Right lobe of liver (tissue), 6 donors: ENCODE results near the gene CYFIP2. TPM values are rescaled to one million over a fixed set of nuclear protein-coding genes. Genes with fewer than 3 reads are reported as not detected.

Experiments used
- ATAC-seq, 4 donors: fragments of 200-7000 bp; cut with Tn5 transposase; one replicate each; pipeline ENCODE4 v1.9.1; 2020; ENCODE audit warnings: mild to moderate bottlenecking in 4 of 4, moderate library complexity in 4 of 4
- DNase-seq, 3 donors: peaks; one replicate each; pipeline ENCODE4 v3.0.0-alpha.2; 2020
- H3K27ac ChIP-seq, 3 donors: fragments of 200-600 bp; one replicate each; pipeline ENCODE4 v1.8.0; 2022
- H3K27me3 ChIP-seq, 2 donors: fragments of 200-600 bp; one replicate each; pipeline ENCODE4 v1.8.0; 2022
- H3K36me3 ChIP-seq, 4 donors: fragments of 200-600 bp; sonication (generic) in 1 of 4; one replicate each; pipeline versions ENCODE4 v1.5.1 to v1.8.0; 2017 to 2022; ENCODE audit warnings: control low read depth in 1 of 4
- H3K4me1 ChIP-seq, 4 donors: fragments of 200-600 bp; sonication (generic) in 1 of 4; one replicate each; pipeline versions ENCODE4 v1.5.1 to v1.8.0; 2017 to 2022; ENCODE audit warnings: control low read depth in 1 of 4
- H3K4me3 ChIP-seq, 3 donors: fragments of 200-600 bp; one replicate each; pipeline ENCODE4 v1.8.0; 2022
- H3K9me3 ChIP-seq, 4 donors: fragments of 200-600 bp; sonication (generic) in 1 of 4; one replicate each; pipeline versions ENCODE4 v1.5.1 to v1.8.0; 2017 to 2022; ENCODE audit warnings: control low read depth in 1 of 4
- POLR2A ChIP-seq: fragments of 450-650 bp; IDR thresholded peaks from one replicate; pipeline ENCODE4 v1.6.1; 2017; ENCODE audit warnings: antibody characterized with exemption, mild to moderate bottlenecking
- WGBS: methylation state at CpG from one replicate; pipeline ENCODE4 v1.1.6; 2018; ENCODE audit warnings: low coverage, low lambda C conversion rate; ENCODE audit not compliant: insufficient coverage; ENCODE audit errors: missing lambda C conversion rate; 5-methylcytosine and 5-hydroxymethylcytosine counted together
- intact Hi-C, 2 donors: fragments of 100-400 bp; cut with DNase I; formaldehyde crosslinking; loops; one replicate each; pipeline versions ENCODE4 v1.11.2 to v1.14.1; 2022
- total RNA-seq, 6 experiments: library from RNA; depleted of rRNA in 2 of 6; stranded (reverse); fragments of >200 nt in 2 of 6; fragmentation: NEBNext Ultra II Directional in 3 of 6; extraction: Animal tissue kit (Norgen Biotek cat#: 25700) in 3 of 6; gene quantifications; one replicate each; pipeline versions ENCODE4 v1.1.0 to v1.2.4, GENCODE V29; 2016 to 2023
- TF ChIP-seq, protein P1 (sequence below), 4 donors: fragments of 200-600 bp in 3 of 4; fragments of 450-650 bp in 1 of 4; IDR thresholded peaks; one replicate each; pipeline versions ENCODE4 v1.5.1 to v1.8.0; 2016 to 2022; ENCODE audit warnings: antibody characterized with exemption in 4 of 4, mild to moderate bottlenecking in 2 of 4
- donor health status: DM: no; HTN: yes; CAD: no.
- donor health status: DM: no; HTN: no; CAD: no.
- donor health status: DM: no; HTN: no; CAD: no.
- donor health status: DM: no; HTN: yes; CAD: no.
- donor health status: DM: no; HTN: yes; CAD: no.

Gene CYFIP2
- total RNA-seq, 6 experiments from 2014 or later = 20.6 to 89.1 (median 49.6) TPM

DNA sequence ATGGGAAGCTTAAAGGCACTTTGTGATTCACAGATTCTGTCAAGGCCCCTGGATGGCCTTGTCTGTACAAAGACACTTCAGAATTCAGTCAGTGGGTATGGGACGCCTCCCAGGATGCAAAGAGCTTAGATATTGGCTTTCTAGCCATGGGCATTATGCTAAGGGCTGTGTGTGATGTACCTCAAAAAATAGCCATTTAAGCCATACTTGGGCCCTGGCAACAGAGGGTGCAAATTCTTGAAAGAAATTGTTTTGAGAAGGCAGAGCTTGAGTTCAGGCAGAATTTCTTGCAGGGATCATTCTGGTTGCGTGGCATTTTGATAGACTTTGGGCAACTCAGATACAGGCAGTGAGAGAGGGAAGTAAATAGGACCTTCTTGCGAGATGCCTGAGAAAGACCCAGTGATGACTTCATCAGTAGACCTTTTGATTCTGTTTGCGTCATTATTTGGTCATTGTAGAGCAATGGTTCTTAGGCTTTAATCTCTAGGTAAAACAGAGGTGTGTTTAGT, 3.9 kb downstream of the CYFIP2 start:
- H3K27me3 ChIP-seq = no peaks in the 10 kb centered on the region
- TF ChIP-seq POLR2A = no peak
- TF ChIP-seq, protein P1, sequence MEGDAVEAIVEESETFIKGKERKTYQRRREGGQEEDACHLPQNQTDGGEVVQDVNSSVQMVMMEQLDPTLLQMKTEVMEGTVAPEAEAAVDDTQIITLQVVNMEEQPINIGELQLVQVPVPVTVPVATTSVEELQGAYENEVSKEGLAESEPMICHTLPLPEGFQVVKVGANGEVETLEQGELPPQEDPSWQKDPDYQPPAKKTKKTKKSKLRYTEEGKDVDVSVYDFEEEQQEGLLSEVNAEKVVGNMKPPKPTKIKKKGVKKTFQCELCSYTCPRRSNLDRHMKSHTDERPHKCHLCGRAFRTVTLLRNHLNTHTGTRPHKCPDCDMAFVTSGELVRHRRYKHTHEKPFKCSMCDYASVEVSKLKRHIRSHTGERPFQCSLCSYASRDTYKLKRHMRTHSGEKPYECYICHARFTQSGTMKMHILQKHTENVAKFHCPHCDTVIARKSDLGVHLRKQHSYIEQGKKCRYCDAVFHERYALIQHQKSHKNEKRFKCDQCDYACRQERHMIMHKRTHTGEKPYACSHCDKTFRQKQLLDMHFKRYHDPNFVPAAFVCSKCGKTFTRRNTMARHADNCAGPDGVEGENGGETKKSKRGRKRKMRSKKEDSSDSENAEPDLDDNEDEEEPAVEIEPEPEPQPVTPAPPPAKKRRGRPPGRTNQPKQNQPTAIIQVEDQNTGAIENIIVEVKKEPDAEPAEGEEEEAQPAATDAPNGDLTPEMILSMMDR (IDR thresholded peaks at IDR 0.05) = no peak
- ATAC-seq (no peak), DNase-seq (no peak)
- intact Hi-C loops = no loop called here
- 43% methylated on average over 4 of the region's 4 CpGs for WGBS
- no peaks in the 10 kb centered on the region for H3K9me3 ChIP-seq
- H3K4me1 ChIP-seq = peaks cover 0 to 15% (median 0%) of the 10 kb centered on the region in 4 donors
- no peaks in the 10 kb centered on the region for H3K36me3 ChIP-seq
- peak overlapping the region; percentile 15 to 47 (median 40) for H3K27ac ChIP-seq
- H3K4me3 ChIP-seq = no peak overlapping the region

DNA sequence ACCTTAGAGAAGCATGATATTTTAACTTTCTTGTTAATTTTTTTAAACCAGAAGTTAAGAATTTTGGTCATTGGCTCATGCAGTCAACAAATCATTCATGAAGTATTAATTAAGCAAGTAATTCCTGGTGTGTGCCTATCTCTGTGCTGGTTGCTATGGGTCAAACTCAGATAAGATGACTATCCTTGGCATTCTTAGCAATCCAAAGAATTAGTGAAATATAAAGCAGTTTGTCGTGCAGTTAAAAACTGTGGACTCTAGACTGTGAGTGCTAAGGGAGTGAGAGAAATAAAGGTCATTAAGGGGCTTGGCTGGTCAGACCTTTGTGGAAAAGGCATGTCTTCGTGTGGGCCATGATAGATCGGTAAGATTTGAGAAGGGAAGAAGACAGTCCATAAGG, 4.8 kb downstream of the CYFIP2 start:
- Histone ChIP-seq H3K27ac (no peak overlapping the region), H3K27me3 (no peaks in the 10 kb centered on the region), H3K9me3 (no peaks in the 10 kb centered on the region), H3K36me3 (no peaks in the 10 kb centered on the region), H3K4me1 (peaks cover 0 to 10% (median 0%) of the 10 kb centered on the region in 4 donors), H3K4me3 (no peak overlapping the region)
- TF ChIP-seq POLR2A = no peak
- TF ChIP-seq, protein P1 (IDR thresholded peaks at IDR 0.05) = no peak
- DNase-seq (no peak), ATAC-seq (no peak)
- intact Hi-C loops = no loop called here
- WGBS = 48% methylated on average over 3 of the region's 3 CpGs

DNA sequence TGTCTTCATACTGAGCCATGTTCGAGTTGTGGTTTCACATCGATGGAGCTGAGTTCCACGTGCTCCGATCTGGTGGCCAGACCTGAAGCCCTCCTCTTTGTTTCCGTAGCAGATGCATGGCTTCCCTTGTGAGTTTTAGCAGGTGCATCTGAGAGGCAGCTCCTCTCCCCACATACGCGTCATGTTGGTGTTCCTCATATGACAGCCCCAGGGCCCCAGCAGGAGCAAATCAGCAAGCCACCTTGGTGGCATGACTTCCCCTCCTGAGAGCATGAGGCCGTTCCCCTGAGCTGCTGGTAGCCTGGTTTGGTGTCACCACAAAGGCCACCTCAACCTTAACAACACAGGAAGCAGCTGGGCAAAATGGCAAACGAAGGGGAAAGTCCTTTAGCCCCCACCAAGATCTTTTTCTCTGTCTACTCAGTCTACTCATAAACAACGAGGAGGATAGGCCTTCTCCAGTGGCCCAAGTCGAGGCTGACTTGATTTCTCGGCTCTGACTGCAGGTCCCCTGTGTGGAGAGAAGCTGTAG, 5.9 kb downstream of the CYFIP2 start:
- Histone ChIP-seq H3K36me3 (no peaks in the 10 kb centered on the region), H3K4me3 (no peak overlapping the region), H3K27me3 (no peaks in the 10 kb centered on the region), H3K4me1 (peaks cover 0 to 10% (median 0%) of the 10 kb centered on the region in 4 donors), H3K9me3 (no peaks in the 10 kb centered on the region), H3K27ac (peak overlapping the region in 2 of 3 donors; percentile 17 to 30)
- intact Hi-C loops = no loop called here
- ATAC-seq = peak; percentile 16 to 67 (median 41)
- TF ChIP-seq, protein P1 (IDR thresholded peaks at IDR 0.05) = no peak
- TF ChIP-seq POLR2A = no peak
- DNase-seq = peak in 2 of 3 donors; percentile 44 to 64
- 63% methylated on average over 8 of the region's 12 CpGs for WGBS

DNA sequence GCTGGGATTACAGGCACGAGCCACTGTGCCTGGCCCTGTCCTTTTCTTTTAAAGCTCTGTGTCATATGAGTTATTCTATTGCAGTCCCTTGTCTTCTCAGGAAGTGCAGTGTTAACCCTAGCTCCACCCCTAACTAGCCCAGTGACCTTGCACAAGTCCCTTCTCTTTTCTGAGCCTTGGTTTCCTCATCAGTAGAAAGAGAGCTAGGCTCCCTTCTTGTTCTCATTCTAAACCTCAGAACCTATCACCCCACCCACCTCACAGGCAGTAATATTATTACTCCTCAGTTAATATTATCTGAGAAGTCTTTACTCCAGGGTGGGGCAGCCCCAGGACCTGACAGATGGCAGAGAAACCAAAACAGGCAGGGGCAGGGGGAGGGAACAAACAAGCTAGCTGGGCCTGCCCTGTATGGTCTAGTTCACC, 7.2 kb downstream of the CYFIP2 start:
- Histone ChIP-seq H3K27me3 (no peaks in the 10 kb centered on the region), H3K9me3 (no peaks in the 10 kb centered on the region), H3K36me3 (no peaks in the 10 kb centered on the region), H3K4me3 (no peak overlapping the region), H3K4me1 (peaks cover 0 to 10% (median 0%) of the 10 kb centered on the region in 4 donors), H3K27ac (no peak overlapping the region)
- DNase-seq (no peak), ATAC-seq (peak; percentile 27 to 44 (median 32))
- WGBS = 33% methylated on average over 1 of the region's 1 CpG
- TF ChIP-seq, protein P1 (IDR thresholded peaks at IDR 0.05) = no peak
- TF ChIP-seq POLR2A = no peak
- intact Hi-C loops = no loop called here
